ACC112 (cell line): ENCODE measurements around the gene STAT6.
A peak's percentile ranks its signal among the peaks of the same experiment; 100 is the strongest.

Source experiments
- H2AFZ ChIP-seq: fragments of 200-600 bp; sonication (generic); one replicate; pipeline ENCODE4 v1.6.0; 2017; ENCODE audit warnings: antibody characterized with exemption, low read length; ENCODE audit not compliant: unreplicated experiment
- H3K27ac ChIP-seq: fragments of 200-600 bp; sonication (generic); 2 replicates; pipeline ENCODE4 v1.5.1; 2014; ENCODE audit warnings: low read depth, mild to moderate bottlenecking, antibody characterized with exemption, low read length, moderate library complexity
- H3K27me3 ChIP-seq: fragments of 200-600 bp; sonication (generic); 2 replicates; pipeline ENCODE4 v1.6.1; 2014; ENCODE audit warnings: mild to moderate bottlenecking, antibody characterized with exemption, low read length, moderate library complexity, mixed read lengths; ENCODE audit not compliant: insufficient read depth
- H3K36me3 ChIP-seq: fragments of 200-600 bp; sonication (generic); 2 replicates; pipeline ENCODE4 v1.6.1; 2016; ENCODE audit warnings: mild to moderate bottlenecking, antibody characterized with exemption, low read length, moderate library complexity, mixed read lengths; ENCODE audit not compliant: insufficient read depth
- H3K4me1 ChIP-seq: fragments of 200-600 bp; sonication (generic); one replicate; pipeline ENCODE4 v1.6.1; 2016; ENCODE audit warnings: low read length, mixed read lengths; ENCODE audit not compliant: insufficient read depth, unreplicated experiment, control insufficient read depth
- H3K4me3 ChIP-seq: fragments of 200-600 bp; sonication (generic); 2 replicates; pipeline ENCODE4 v1.5.1; 2014; ENCODE audit warnings: mild to moderate bottlenecking, low read depth, low read length
- H3K79me2 ChIP-seq: fragments of 200-600 bp; sonication (generic); one replicate; pipeline ENCODE4 v1.6.0; 2016; ENCODE audit warnings: low read length; ENCODE audit not compliant: control insufficient read depth, unreplicated experiment, insufficient read depth

STAT6 gene

GRCh38 chr12:57154076-57154475 is 42.9 kb upstream of the STAT6 start:
- peaks cover 59% of the 10 kb centered on the region for H3K36me3 ChIP-seq
- no peak overlapping the region for H3K27ac ChIP-seq
- H3K79me2 ChIP-seq, result peaks cover 49% of the 10 kb centered on the region
- H2AFZ ChIP-seq, result no peak overlapping the region
- peaks cover 57% of the 10 kb centered on the region for H3K4me1 ChIP-seq
- H3K4me3 ChIP-seq, result no peak overlapping the region
- no peaks in the 10 kb centered on the region for H3K27me3 ChIP-seq

GRCh38 chr12:57153415-57153997 is 42.3 kb upstream of the STAT6 start:
- peaks cover 57% of the 10 kb centered on the region for H3K4me1 ChIP-seq
- H3K27me3 ChIP-seq, result no peaks in the 10 kb centered on the region
- H3K4me3 ChIP-seq, result peak overlapping the region; percentile 5; the same call in 1 of the 2 replicates
- no peak overlapping the region for H2AFZ ChIP-seq
- H3K27ac ChIP-seq, result peak overlapping the region; percentile 93
- H3K79me2 ChIP-seq, result peaks cover 49% of the 10 kb centered on the region
- peaks cover 54% of the 10 kb centered on the region for H3K36me3 ChIP-seq

GRCh38 chr12:57152639-57153038 is 41.5 kb upstream of the STAT6 start:
- peak overlapping the region; percentile 19; the same call in 1 of the 2 replicates for H3K4me3 ChIP-seq
- H3K27ac ChIP-seq, result peak overlapping the region; percentile 93
- H3K4me1 ChIP-seq, result peaks cover 62% of the 10 kb centered on the region
- H3K79me2 ChIP-seq, result peaks cover 49% of the 10 kb centered on the region
- peaks cover 45% of the 10 kb centered on the region for H3K36me3 ChIP-seq
- no peak overlapping the region for H2AFZ ChIP-seq
- H3K27me3 ChIP-seq, result no peaks in the 10 kb centered on the region

- Histone ChIP-seq H3K79me2 (peaks cover 49% of the 10 kb centered on the region), H3K27ac (peak overlapping the region; percentile 93), H3K4me1 (peaks cover 68% of the 10 kb centered on the region), H3K36me3 (peaks cover 41% of the 10 kb centered on the region), H3K27me3 (no peaks in the 10 kb centered on the region), H2AFZ (no peak overlapping the region), H3K4me3 (peak overlapping the region; percentile 19)
Observed at GRCh38 chr12:57151741-57152630, 40.8 kb upstream of the STAT6 start.

GRCh38 chr12:57150400-57151000 is 39.3 kb upstream of the STAT6 start:
- Histone ChIP-seq H3K4me3 (no peak overlapping the region), H2AFZ (no peak overlapping the region), H3K36me3 (peaks cover 38% of the 10 kb centered on the region), H3K4me1 (peaks cover 83% of the 10 kb centered on the region), H3K27me3 (no peaks in the 10 kb centered on the region), H3K27ac (peak overlapping the region; percentile 93), H3K79me2 (peaks cover 52% of the 10 kb centered on the region)

- peak overlapping the region; percentile 57 for H3K4me3 ChIP-seq
- no peaks in the 10 kb centered on the region for H3K27me3 ChIP-seq
- peak overlapping the region; percentile 93 for H3K27ac ChIP-seq
- H3K36me3 ChIP-seq, result peaks cover 36% of the 10 kb centered on the region
- peaks cover 91% of the 10 kb centered on the region for H3K4me1 ChIP-seq
- peaks cover 46% of the 10 kb centered on the region for H3K79me2 ChIP-seq
- H2AFZ ChIP-seq, result no peak overlapping the region
Observed at GRCh38 chr12:57149245-57149900, 38.2 kb upstream of the STAT6 start.

- Histone ChIP-seq H3K27ac (peak overlapping the region; percentile 93), H3K79me2 (peaks cover 39% of the 10 kb centered on the region), H3K4me3 (peak overlapping the region; percentile 57), H3K4me1 (peaks cover 88% of the 10 kb centered on the region), H3K27me3 (no peaks in the 10 kb centered on the region), H3K36me3 (peaks cover 30% of the 10 kb centered on the region), H2AFZ (no peak overlapping the region)
Observed at GRCh38 chr12:57148469-57149244, 37.5 kb upstream of the STAT6 start.

- no peak within 1 kb of the TSS for H2AFZ ChIP-seq
- 0 out of 2 replicates have a peak within 1 kb of the TSS, but pooled peaks have one; percentile 17 for H3K4me3 ChIP-seq
- peaks cover 34% of the 10 kb centered on the region; the same call in 1 of the 2 replicates for H3K36me3 ChIP-seq
- peaks cover 79% of the 10 kb centered on the region for H3K4me1 ChIP-seq
- H3K27ac ChIP-seq, result peak within 1 kb of the TSS; percentile 93
- no peaks in the 10 kb centered on the region for H3K27me3 ChIP-seq
- H3K79me2 ChIP-seq, result peaks cover 42% of the 10 kb centered on the region
Observed at GRCh38 chr12:57146961-57147944, 36.1 kb upstream of the STAT6 start, which contains the start of gene LRP1-AS. LRP1-AS (minus strand) TSS chr12:57147619.

- Histone ChIP-seq H3K27me3 (no peaks in the 10 kb centered on the region), H3K36me3 (peaks cover 40% of the 10 kb centered on the region), H3K4me1 (peaks cover 72% of the 10 kb centered on the region), H3K79me2 (peaks cover 48% of the 10 kb centered on the region), H2AFZ (no peak overlapping the region), H3K4me3 (no peak overlapping the region), H3K27ac (peak overlapping the region; percentile 93)
Observed at GRCh38 chr12:57146092-57146491, 34.9 kb upstream of the STAT6 start.
